Smooth muscle cell (in vitro differentiated cells): ENCODE data around the gene THSD4. TPM values are rescaled to one million over a fixed set of nuclear protein-coding genes. Genes with fewer than 3 reads are reported as not detected.
"Not testable (repeated sequence)": the region's sequence is repeated elsewhere in the genome, so short reads cannot be mapped to it uniquely, and the experiment has no call there.

Experiments
- DNase-seq: peaks from one replicate; lab custom pipeline; 2025; ENCODE audit not compliant: unreplicated experiment; lab: John Stamatoyannopoulos, UW
- H2AFZ ChIP-seq: fragments of 200-600 bp; sonication (generic); 2 replicates; pipeline ENCODE4 v1.6.0; 2016; ENCODE audit warnings: antibody characterized with exemption, low read depth, mild to moderate bottlenecking
- H3F3A ChIP-seq: fragments of 200-600 bp; sonication (generic); 2 replicates; pipeline ENCODE4 v1.6.0; 2017; ENCODE audit warnings: antibody characterized with exemption, low read depth
- H3K27ac ChIP-seq: fragments of 200-600 bp; sonication (generic); 2 replicates; pipeline ENCODE4 v1.5.1; 2016; ENCODE audit warnings: low read depth, mild to moderate bottlenecking
- H3K27me3 ChIP-seq: fragments of 200-600 bp; sonication (generic); 2 replicates; pipeline ENCODE4 v1.6.1; 2016; ENCODE audit warnings: low read depth, mild to moderate bottlenecking
- H3K36me3 ChIP-seq: fragments of 200-600 bp; sonication (generic); 2 replicates; pipeline ENCODE4 v1.5.1; 2016; ENCODE audit warnings: low read depth
- H3K4me1 ChIP-seq: fragments of 200-600 bp; sonication (generic); 2 replicates; pipeline ENCODE4 v1.5.1; 2016; ENCODE audit warnings: low read depth
- H3K4me2 ChIP-seq: fragments of 200-600 bp; sonication (generic); 2 replicates; pipeline ENCODE4 v1.6.0; 2016; ENCODE audit warnings: mild to moderate bottlenecking
- H3K4me3 ChIP-seq: fragments of 200-600 bp; sonication (generic); 2 replicates; pipeline ENCODE4 v1.5.1; 2016; ENCODE audit warnings: mild to moderate bottlenecking
- H3K79me2 ChIP-seq: fragments of 200-600 bp; sonication (generic); 2 replicates; pipeline ENCODE4 v1.6.0; 2016; ENCODE audit warnings: low read depth, mild to moderate bottlenecking
- H3K9ac ChIP-seq: fragments of 200-600 bp; sonication (generic); 2 replicates; pipeline ENCODE4 v1.6.0; 2016; ENCODE audit warnings: low read depth
- H3K9me3 ChIP-seq: fragments of 200-600 bp; sonication (generic); replicated peaks from 2 replicates; pipeline ENCODE4 v1.5.1; 2016; ENCODE audit warnings: low read depth
- H4K20me1 ChIP-seq: fragments of 200-600 bp; sonication (generic); 2 replicates; pipeline ENCODE4 v1.6.0; 2016; ENCODE audit warnings: low read depth
- WGBS: methylation state at CpG from one replicate; pipeline ENCODE4 v1.1.7; 2016; ENCODE audit warnings: low lambda C conversion rate; 5-methylcytosine and 5-hydroxymethylcytosine counted together
- polyA plus RNA-seq: library from polyadenylated mRNA; unstranded; fragments of >200 nt; fragmentation: Nextera tagmentation; extraction: Ambion mirVana; gene quantifications from 2 replicates; pipeline ENCODE4 v1.2.1, GENCODE V29; 2016
- total RNA-seq: library from RNA; depleted of rRNA; stranded (reverse); fragments of >200 nt; gene quantifications from 2 replicates; pipeline ENCODE4 v1.2.3, GENCODE V29; 2014
- TF ChIP-seq, protein P1 (sequence below): fragments of 200-600 bp; sonication (generic); IDR thresholded peaks from 2 replicates; pipeline ENCODE4 v1.5.1; 2017; ENCODE audit warnings: borderline replicate concordance, mild to moderate bottlenecking, antibody characterized with exemption; ENCODE audit not compliant: insufficient read depth, poor library complexity, severe bottlenecking

THSD4 gene
- total and polyA plus RNA-seq, 2 experiments from 2014 or later = 2.5 to 4.1 TPM

DNA sequence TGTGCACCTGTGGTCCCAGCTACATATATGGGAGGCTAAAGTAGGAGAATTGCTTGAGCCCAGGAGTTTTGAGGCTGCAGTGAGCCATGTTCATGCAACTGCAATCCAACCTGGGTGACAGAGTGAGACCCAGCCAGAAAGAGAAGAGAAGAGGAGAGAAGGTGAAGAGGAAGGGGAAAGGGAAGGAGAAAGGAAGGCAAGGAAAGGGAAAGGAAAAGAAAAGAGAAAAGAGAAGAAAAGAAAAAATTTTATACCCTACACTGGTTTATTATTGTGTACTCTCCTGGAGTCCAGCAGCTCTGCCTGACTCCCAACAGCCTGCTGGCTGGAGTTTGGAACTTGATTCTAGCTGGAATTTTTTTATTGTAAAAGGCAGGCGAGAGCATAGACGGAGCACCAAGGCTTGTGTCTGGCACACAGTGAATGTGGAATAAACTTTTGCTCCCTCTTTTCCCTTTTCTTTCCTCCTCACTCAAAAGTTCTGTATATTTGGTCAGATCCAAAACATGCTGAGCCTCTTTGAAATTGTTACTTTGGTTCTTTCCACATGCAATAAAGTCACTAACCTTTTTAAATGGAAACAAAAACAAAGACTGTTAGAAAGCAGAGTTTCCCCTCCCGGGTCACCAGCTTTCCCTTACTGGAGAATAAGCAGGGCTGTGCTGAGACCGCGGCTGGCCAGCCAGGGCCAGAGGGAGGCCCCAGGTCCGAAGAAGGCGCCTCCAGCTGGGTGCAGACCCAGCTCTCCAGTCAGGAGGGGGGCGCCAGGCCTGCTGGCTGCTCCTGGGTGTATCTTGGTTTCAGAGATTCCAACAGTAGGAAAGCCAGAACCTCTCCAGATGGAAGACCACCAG is 9.9 kb downstream of the THSD4 start:
- no peaks in the 10 kb centered on the region for H3K4me1 ChIP-seq
- H3K9me3 ChIP-seq = no peaks in the 10 kb centered on the region
- no peak for DNase-seq
- no peaks in the 10 kb centered on the region for H3K36me3 ChIP-seq
- H4K20me1 ChIP-seq = no peaks in the 10 kb centered on the region
- H3K9ac ChIP-seq = no peak overlapping the region
- no peaks in the 10 kb centered on the region for H3F3A ChIP-seq
- H3K4me2 ChIP-seq = no peak overlapping the region
- 82% methylated on average over 8 of the region's 8 CpGs for WGBS
- TF ChIP-seq, protein P1, sequence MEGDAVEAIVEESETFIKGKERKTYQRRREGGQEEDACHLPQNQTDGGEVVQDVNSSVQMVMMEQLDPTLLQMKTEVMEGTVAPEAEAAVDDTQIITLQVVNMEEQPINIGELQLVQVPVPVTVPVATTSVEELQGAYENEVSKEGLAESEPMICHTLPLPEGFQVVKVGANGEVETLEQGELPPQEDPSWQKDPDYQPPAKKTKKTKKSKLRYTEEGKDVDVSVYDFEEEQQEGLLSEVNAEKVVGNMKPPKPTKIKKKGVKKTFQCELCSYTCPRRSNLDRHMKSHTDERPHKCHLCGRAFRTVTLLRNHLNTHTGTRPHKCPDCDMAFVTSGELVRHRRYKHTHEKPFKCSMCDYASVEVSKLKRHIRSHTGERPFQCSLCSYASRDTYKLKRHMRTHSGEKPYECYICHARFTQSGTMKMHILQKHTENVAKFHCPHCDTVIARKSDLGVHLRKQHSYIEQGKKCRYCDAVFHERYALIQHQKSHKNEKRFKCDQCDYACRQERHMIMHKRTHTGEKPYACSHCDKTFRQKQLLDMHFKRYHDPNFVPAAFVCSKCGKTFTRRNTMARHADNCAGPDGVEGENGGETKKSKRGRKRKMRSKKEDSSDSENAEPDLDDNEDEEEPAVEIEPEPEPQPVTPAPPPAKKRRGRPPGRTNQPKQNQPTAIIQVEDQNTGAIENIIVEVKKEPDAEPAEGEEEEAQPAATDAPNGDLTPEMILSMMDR = no peak
- H3K27me3 ChIP-seq = no peaks in the 10 kb centered on the region
- H3K27ac ChIP-seq = no peak overlapping the region
- no peak overlapping the region for H3K4me3 ChIP-seq
- no peaks in the 10 kb centered on the region for H3K79me2 ChIP-seq
- no peak overlapping the region for H2AFZ ChIP-seq

DNA sequence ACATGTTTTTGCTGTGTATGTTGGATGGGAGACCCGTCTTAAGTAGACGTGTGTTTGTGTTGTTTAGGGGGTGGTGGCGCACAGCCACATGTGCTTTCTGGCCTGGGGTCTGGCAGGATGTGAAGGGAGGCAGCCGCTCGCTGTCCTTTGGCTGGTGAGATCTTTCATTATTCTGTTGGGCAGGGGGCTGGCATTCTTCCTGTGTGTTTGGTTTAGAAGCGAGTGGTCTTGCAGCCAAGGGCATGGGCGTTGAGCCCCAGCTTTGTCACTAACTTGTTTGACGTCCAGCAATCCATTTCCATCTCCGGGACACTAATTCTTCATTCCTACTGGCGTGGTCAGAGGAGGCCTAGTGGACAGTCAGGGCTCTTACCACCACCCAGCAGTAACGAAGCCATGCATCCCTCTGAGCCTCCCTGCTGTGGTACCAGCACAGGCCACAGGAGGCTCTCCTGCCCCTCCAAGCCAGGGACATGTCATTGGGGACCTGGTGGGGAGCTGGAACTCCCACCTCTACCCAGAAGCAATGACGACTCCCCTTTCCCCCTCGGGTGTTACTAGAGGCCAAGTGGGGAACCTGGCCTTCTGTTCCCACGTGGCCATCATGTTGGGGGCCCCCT is 10.7 kb downstream of the THSD4 start:
- H3K79me2 ChIP-seq = no peaks in the 10 kb centered on the region
- H4K20me1 ChIP-seq = no peaks in the 10 kb centered on the region
- no peak overlapping the region for H3K4me3 ChIP-seq
- no peaks in the 10 kb centered on the region for H3F3A ChIP-seq
- TF ChIP-seq, protein P1 = peak; percentile 6
- no peaks in the 10 kb centered on the region for H3K4me1 ChIP-seq
- H3K27me3 ChIP-seq = no peaks in the 10 kb centered on the region
- WGBS = 86% methylated on average over 14 of the region's 14 CpGs
- no peak overlapping the region for H3K27ac ChIP-seq
- no peak for DNase-seq
- H2AFZ ChIP-seq = no peak overlapping the region
- H3K9me3 ChIP-seq = no peaks in the 10 kb centered on the region
- no peak overlapping the region for H3K4me2 ChIP-seq
- H3K36me3 ChIP-seq = no peaks in the 10 kb centered on the region
- no peak overlapping the region for H3K9ac ChIP-seq

DNA sequence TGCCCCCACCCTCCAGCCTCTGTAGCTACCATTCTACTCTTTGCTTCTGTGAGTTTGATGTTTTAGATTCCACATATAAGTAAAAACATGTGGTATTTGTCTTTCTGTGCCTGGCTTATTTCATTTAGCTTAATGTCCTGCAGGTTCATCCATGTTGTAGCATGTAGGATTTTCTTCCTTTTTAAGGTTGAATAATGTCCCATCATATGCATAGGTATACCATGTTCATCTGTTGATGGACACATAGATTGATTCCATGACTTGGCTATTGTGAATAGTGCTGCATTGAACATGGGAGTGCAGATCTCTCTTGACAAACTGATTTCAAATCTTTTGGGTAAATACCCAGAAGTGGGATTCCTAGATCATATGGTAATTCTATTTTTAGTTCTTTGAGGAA is 11.8 kb downstream of the THSD4 start:
- Histone ChIP-seq H3K4me3 (no peak overlapping the region), H2AFZ (no peak overlapping the region), H3K4me2 (no peak overlapping the region), H3K4me1 (no peaks in the 10 kb centered on the region), H3K27me3 (no peaks in the 10 kb centered on the region), H3K79me2 (no peaks in the 10 kb centered on the region), H3K36me3 (no peaks in the 10 kb centered on the region), H3K9ac (no peak overlapping the region), H3K27ac (no peak overlapping the region), H3F3A (no peaks in the 10 kb centered on the region), H4K20me1 (no peaks in the 10 kb centered on the region), H3K9me3 (no peaks in the 10 kb centered on the region)
- TF ChIP-seq, protein P1 = no peak
- DNase-seq = no peak

DNA sequence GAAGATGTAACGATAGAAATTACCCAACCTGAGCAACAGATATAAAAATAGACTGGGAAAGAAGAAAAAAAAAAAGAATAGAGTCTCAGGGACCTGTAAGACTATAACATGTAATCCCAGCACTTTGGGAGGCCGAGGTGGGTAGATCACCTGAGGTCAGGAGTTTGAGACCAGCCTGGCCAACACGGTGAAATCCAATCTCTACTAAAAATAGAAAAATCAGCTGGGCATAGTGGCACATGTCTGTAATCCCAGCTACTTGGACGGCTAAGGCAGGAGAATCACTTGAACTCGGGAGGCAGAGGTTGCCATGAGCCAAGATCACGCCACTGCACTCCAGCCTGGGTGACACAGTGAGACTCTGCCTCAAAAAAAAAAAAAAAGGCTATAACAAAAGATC is 12.9 kb downstream of the THSD4 start:
- H2AFZ ChIP-seq, H4K20me1 ChIP-seq, H3K4me3 ChIP-seq, H3K9ac ChIP-seq, H3F3A ChIP-seq, H3K79me2 ChIP-seq, DNase-seq, H3K27ac ChIP-seq, H3K36me3 ChIP-seq, H3K9me3 ChIP-seq, H3K4me1 ChIP-seq, H3K4me2 ChIP-seq, H3K27me3 ChIP-seq: not testable (repeated sequence)
- WGBS = 94% methylated on average over 6 of the region's 6 CpGs
